Pancreas (tissue), 10 donors: Measurements from ENCODE around the gene PRKCE. TPM values are rescaled to one million over a fixed set of nuclear protein-coding genes. Genes with fewer than 3 reads are reported as not detected.

Experiments
- ATAC-seq, 4 donors: fragments of 200-7000 bp; cut with Tn5 transposase; one replicate each; pipeline versions ENCODE4 v1.8.0 to v1.9.1; 2020; ENCODE audit warnings: mild to moderate bottlenecking in 4 of 4, moderate library complexity in 4 of 4
- DNase-seq, 6 donors: peaks; one replicate each; pipeline ENCODE4 v3.0.0-alpha.2; 2020
- FAIRE-seq: peaks from 2 replicates; lab custom pipeline; 2012; peaks lifted over from hg19 to GRCh38; lab: Jason Lieb, UNC
- H3K27ac ChIP-seq, 4 donors: fragments of 200-600 bp; sonication (generic); 1 replicate in 3 of 4; 2 replicates in 1 of 4; pipeline versions ENCODE4 v1.5.0 to v1.8.0; 2020
- H3K27me3 ChIP-seq, 4 donors: fragments of 200-600 bp; one replicate each; pipeline ENCODE4 v1.8.0; 2021
- H3K36me3 ChIP-seq, 3 donors: fragments of 200-600 bp; sonication (generic) in 1 of 3; one replicate each; pipeline versions ENCODE4 v1.5.0 to v1.8.0; 2020 to 2021
- H3K4me1 ChIP-seq, 3 donors: fragments of 200-600 bp; one replicate each; pipeline ENCODE4 v1.8.0; 2021
- H3K4me3 ChIP-seq, 4 donors: fragments of 200-600 bp; sonication (generic) in 2 of 4; one replicate each; pipeline versions ENCODE4 v1.5.0 to v1.8.0; 2020 to 2021
- H3K9me3 ChIP-seq, 4 donors: fragments of 200-600 bp; one replicate each; pipeline ENCODE4 v1.8.0; 2021
- CTCF ChIP-seq, 4 donors: fragments of 200-600 bp; sonication (generic) in 3 of 4; IDR thresholded peaks; one replicate each; pipeline versions ENCODE4 v1.5.0 to v1.8.0; 2021; ENCODE audit warnings: antibody characterized with exemption in 4 of 4
- WGBS, 2 donors: extraction: QIAGEN DNeasy Blood & Tissue Kit; methylation state at CpG; one replicate each; pipeline ENCODE4 v1.1.7; 2013; 5-methylcytosine and 5-hydroxymethylcytosine counted together
- intact Hi-C, 3 donors: fragments of 100-400 bp; cut with DNase I; formaldehyde crosslinking; loops; one replicate each; pipeline versions ENCODE4 v1.11.1 to v1.14.2; 2022
- polyA plus RNA-seq, 2 donors: library from polyadenylated mRNA; stranded (reverse); fragments of 200-250 nt; gene quantifications; one replicate each; pipeline ENCODE4 v1.2.3, GENCODE V29; 2013
- total RNA-seq, 6 donors: library from RNA; stranded (reverse); fragmentation: NEBNext Ultra II Directional in 4 of 6; extraction: Animal tissue kit (Norgen Biotek cat#: 25700) in 4 of 6; gene quantifications; one replicate each; pipeline versions ENCODE4 v1.2.1 to v1.2.4, GENCODE V29; 2021 to 2023
- donor health status: healthy with polysubstance abuse.
- donor health status: DM: no; HTN: no; CAD: no; lungs with moderate emphysema.
- donor health status: DM: no; HTN: no; CAD: no.
- donor health status: control.
- donor health status: control.
- donor health status: Bipolar disorder and iron deficiency.
- donor health status: DM: yes; HTN: yes; CAD: no.
- donor health status: DM: no; HTN: no; CAD: no.
- donor health status: DM: no; HTN: no; CAD: no.
- donor health status: DM: yes; HTN: yes; CAD: no.

PRKCE gene
- total and polyA plus RNA-seq, 8 donors = 4.0 to 19.4 (median 10.0) TPM

- H3K4me3 ChIP-seq = no peak overlapping the region
- no peak overlapping the region for H3K27ac ChIP-seq
- WGBS, 2 donors = 57 to 61% methylated on average over 4 of the region's 4 CpGs
- no peak for TF ChIP-seq CTCF (IDR thresholded peaks at IDR 0.05)
- H3K4me1 ChIP-seq = no peaks in the 10 kb centered on the region
- ATAC-seq (peak in 1 of 4 donors; percentile 50), FAIRE-seq (no peak), DNase-seq (no peak)
- no peaks in the 10 kb centered on the region for H3K9me3 ChIP-seq
- H3K27me3 ChIP-seq = no peaks in the 10 kb centered on the region
- H3K36me3 ChIP-seq = no peaks in the 10 kb centered on the region
- intact Hi-C loops = no loop called here
These were observed 436.0 kb downstream of the PRKCE start for GRCh38 chr2:46087492-46087891.

GRCh38 chr2:46091004-46091403, 439.5 kb downstream of the PRKCE start:
- FAIRE-seq (no peak), ATAC-seq (no peak), DNase-seq (no peak)
- Histone ChIP-seq H3K4me3 (no peak overlapping the region), H3K9me3 (no peaks in the 10 kb centered on the region), H3K27me3 (no peaks in the 10 kb centered on the region), H3K4me1 (no peaks in the 10 kb centered on the region), H3K36me3 (no peaks in the 10 kb centered on the region), H3K27ac (no peak overlapping the region)
- WGBS, 2 donors = 43 to 51% methylated on average over 3 of the region's 3 CpGs
- intact Hi-C loops = no loop called here
- no peak for TF ChIP-seq CTCF (IDR thresholded peaks at IDR 0.05)

GRCh38 chr2:46091961-46092667, 440.6 kb downstream of the PRKCE start:
- Histone ChIP-seq H3K4me3 (no peak overlapping the region), H3K27ac (no peak overlapping the region), H3K27me3 (no peaks in the 10 kb centered on the region), H3K4me1 (no peaks in the 10 kb centered on the region), H3K9me3 (no peaks in the 10 kb centered on the region), H3K36me3 (no peaks in the 10 kb centered on the region)
- ATAC-seq = no peak
- no peak for FAIRE-seq
- DNase-seq = no peak
- intact Hi-C loops = no loop called here
- 69 to 87% methylated on average over 6 of the region's 6 CpGs for WGBS, 2 donors
- TF ChIP-seq CTCF (IDR thresholded peaks at IDR 0.05) = no peak

DNA sequence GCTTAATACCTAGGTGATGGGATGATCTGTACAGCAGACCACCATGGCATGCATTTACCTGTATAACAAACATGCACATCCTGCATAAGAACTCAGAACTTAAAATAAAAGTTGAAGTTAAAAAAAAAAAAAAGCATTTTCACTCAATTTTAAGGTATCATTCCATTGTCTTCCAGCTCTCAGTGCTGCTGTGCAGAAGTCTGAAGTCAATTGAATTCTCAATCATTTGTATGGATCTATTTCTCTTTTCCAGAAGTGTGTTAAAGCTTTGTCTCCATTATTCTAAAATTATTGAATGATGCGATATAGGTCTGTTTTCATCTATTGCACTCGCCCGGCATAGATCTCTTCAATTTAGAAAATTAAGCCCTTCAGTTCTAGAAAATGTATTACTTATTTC, 443.2 kb downstream of the PRKCE start:
- Histone ChIP-seq H3K36me3 (no peaks in the 10 kb centered on the region), H3K9me3 (no peaks in the 10 kb centered on the region), H3K27ac (no peak overlapping the region), H3K27me3 (no peaks in the 10 kb centered on the region), H3K4me1 (no peaks in the 10 kb centered on the region), H3K4me3 (no peak overlapping the region)
- ATAC-seq = no peak
- TF ChIP-seq CTCF (IDR thresholded peaks at IDR 0.05) = no peak
- intact Hi-C loops = no loop called here
- no peak for FAIRE-seq
- no peak for DNase-seq
- 82 to 83% methylated on average over 3 of the region's 3 CpGs for WGBS, 2 donors

DNA sequence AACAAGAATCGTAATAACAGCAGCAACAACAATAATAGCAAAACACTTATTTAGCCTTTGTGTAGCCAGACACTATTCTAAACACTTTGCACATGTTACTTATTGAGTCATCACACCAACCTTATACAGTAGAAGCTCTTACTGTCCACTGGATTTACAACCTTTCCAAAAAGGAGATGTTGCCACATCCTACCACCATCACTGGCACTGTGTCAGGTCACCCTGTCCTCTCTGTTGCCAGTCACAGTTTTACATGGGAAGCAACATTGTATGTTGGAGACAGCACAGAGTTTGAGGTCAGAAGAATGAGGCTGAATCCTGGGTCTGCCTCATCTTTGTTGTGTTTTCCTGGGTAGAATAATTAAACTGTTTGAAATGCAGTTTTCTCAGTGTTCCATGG, 444.4 kb downstream of the PRKCE start:
- Histone ChIP-seq H3K9me3 (no peaks in the 10 kb centered on the region), H3K36me3 (no peaks in the 10 kb centered on the region), H3K27ac (no peak overlapping the region), H3K4me1 (no peaks in the 10 kb centered on the region), H3K27me3 (no peaks in the 10 kb centered on the region), H3K4me3 (no peak overlapping the region)
- no peak for DNase-seq
- TF ChIP-seq CTCF (IDR thresholded peaks at IDR 0.05) = no peak
- WGBS, 2 donors = 92 to 94% methylated on average over 1 of the region's 1 CpG
- intact Hi-C loops = no loop called here
- FAIRE-seq = no peak
- no peak for ATAC-seq
